NCI-H1092 (cell line): ENCODE data around the gene AGO1.
"Not testable (repeated sequence)": the region's sequence is repeated elsewhere in the genome, so short reads cannot be mapped to it uniquely, and the experiment has no call there.

Experiments used
- DNase-seq: peaks from one replicate; lab custom pipeline; 2025; lab: John Stamatoyannopoulos, UW

Gene AGO1

GRCh38 chr1:35869245-35869950, 13.6 kb upstream of the AGO1 start:
- not testable (repeated sequence) for DNase-seq

GRCh38 chr1:35870651-35871309, 12.2 kb upstream of the AGO1 start:
- no peak for DNase-seq

GRCh38 chr1:35873243-35873750, 9.7 kb upstream of the AGO1 start:
- no peak for DNase-seq

DNA sequence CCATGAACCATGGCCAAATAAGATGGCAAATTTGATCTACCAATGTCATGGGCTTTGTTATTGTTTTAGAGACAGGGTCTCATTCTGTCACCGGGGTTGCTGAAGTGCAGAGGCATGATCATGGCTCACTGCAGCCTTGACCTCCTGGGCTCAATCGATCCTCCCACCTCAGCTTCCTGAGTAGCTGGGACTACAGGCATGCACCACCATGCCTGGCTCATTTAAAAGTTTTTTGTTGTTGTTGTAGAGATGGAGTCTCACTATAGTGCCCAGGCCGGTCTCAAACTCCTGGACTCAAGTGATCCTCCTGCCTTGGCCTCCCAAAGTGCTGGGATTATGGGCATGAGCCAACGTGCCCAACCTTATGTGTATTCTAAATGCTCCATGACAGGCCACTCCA, 8.9 kb upstream of the AGO1 start:
- not testable (repeated sequence) for DNase-seq

GRCh38 chr1:35876988-35877387, 6.0 kb upstream of the AGO1 start:
- no peak for DNase-seq

DNA sequence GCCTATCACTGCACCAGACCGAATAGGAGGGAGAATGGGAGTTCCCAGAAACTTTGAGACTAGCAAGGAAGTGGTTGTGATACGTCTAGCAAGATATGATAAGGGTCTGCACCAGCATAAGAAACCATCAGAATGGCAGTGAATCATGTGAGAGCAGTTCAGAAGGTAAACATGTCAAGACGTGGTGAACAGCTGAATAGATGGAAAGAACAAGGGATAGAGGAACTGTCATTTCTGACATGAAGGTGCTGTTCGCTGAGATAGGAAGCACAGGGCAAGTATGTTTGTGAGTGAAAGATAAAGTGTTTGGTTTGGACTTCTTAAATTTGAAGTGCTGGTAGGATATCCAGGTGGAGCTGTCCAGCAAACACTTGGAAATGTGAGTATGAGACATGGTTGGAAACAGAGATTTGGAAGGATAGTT, 1.1 kb upstream of the AGO1 start:
- no peak for DNase-seq

DNA sequence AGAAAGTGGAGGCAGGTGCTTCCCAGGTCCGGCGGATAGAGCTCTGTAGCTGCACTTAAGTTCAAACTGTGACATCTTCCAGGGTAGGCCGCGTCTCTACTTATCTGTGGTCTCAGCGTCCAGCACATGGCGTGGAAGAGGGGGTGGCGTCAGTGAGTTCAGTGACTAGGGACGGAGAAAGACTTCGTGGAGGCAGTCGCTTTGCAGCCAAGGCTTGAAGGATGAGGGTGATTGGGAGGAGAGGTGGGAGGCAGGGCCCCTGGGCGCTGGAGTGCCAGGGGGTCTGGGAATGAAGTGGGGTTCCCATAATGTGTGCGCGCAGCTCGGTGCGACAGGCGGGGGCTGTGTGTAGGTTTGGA, 444 bp upstream of the AGO1 start:
- no peak for DNase-seq

DNA sequence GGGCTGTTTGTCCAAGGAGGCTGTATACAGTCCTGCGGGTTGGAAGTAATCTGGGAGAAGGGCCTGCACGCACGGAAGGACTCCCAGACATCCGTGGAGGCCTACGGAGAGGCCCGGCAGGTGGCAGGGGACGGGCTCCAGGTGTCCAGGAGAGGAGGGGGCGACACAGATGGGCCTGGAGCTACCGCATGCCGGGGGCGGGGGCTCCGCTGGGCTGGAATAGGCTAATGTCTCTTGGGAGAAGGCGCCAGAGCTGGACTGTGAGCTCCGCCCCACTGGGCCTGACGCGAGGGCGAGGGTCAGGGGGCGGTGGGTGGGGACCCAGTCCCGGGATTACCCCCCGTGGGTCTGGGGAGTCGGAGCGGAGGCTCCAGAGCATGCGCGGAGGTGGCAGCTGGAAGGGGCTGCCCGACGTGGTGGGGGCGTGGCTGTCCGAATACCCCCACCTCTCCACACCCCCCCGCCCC, 659 bp downstream of the AGO1 start:
- peak; percentile 60 for DNase-seq

DNA sequence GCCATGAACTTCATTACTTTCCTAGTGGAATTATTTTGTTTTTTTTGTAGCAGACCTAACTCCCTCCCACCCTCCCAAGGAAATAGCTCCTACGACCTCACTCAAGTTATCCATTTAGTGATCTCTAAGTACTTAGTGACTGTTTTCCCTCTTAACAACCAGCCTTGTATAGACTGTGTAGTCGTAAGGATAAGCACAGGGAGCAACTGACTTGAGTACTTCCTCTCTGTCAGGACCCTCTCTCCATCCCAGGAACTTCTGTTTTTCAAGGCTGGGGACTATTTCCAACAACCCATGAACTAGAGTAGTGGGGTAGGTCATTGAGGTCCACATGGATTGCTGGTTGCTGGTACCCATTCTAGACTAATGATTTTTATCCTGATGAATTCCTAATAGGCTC, 1.9 kb downstream of the AGO1 start:
- no peak for DNase-seq

GRCh38 chr1:35885961-35886558, 3.1 kb downstream of the AGO1 start:
- no peak for DNase-seq

DNA sequence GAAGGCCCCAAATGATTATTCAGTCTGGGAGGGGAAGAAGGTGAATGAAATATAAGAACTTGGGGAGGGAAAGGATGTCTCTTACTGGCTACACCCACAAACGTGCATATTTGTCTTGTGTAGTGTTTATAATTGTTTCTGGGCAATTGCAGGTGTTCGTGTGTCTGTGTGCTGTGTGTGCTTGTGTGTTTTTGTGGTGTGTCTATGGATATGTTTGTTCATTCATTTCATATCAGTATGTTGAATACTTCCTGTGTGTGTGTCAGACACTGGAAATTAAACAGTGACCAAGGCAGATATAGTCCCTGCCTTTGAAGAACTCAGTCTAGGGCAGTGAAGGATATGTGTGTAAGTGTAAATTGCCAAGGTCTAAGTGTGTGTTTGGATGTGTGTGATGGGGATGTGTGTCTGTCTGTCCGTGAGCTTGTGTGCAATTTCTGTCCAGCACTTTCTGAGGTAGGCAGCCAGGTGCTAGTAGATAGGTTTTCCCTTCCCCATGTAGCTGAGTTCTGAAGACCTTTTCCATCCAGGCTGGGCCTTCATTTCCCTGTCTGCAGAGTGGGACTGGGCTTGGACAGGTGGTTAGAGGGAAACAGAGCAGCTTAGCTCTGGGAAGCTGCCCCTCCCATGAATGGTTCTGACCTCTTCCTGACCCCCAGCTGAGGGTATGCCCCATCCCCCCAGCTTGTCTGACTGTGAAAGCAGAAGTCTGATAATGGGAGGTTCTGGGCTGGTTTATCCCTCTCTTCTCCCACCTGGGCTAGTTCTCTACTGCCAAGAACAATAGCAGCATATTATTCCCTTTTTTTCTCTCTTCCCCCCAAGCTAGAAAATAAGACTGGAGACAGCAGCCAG, 3.8 kb downstream of the AGO1 start:
- DNase-seq, result peak; percentile 3

- DNase-seq, result no peak
These were observed 4.5 kb downstream of the AGO1 start for GRCh38 chr1:35887508-35887907.

DNA sequence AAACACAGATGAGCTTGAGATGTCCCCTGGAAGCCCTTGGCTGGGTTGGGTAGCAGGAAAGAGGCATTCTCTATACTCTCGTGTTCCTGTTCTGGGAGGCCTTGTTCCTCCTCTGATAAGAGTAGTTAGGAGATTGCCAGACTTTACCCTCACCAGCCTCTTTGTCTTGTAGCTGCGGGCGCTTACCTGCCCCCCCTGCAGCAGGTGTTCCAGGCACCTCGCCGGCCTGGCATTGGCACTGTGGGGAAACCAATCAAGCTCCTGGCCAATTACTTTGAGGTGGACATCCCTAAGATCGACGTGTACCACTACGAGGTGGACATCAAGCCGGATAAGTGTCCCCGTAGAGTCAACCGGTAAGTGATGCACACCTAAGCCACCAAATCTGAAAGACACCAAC, 5.2 kb downstream of the AGO1 start:
- DNase-seq, result no peak

- DNase-seq, result not testable (repeated sequence)
These were observed 6.0 kb downstream of the AGO1 start for GRCh38 chr1:35888981-35889380.

DNA sequence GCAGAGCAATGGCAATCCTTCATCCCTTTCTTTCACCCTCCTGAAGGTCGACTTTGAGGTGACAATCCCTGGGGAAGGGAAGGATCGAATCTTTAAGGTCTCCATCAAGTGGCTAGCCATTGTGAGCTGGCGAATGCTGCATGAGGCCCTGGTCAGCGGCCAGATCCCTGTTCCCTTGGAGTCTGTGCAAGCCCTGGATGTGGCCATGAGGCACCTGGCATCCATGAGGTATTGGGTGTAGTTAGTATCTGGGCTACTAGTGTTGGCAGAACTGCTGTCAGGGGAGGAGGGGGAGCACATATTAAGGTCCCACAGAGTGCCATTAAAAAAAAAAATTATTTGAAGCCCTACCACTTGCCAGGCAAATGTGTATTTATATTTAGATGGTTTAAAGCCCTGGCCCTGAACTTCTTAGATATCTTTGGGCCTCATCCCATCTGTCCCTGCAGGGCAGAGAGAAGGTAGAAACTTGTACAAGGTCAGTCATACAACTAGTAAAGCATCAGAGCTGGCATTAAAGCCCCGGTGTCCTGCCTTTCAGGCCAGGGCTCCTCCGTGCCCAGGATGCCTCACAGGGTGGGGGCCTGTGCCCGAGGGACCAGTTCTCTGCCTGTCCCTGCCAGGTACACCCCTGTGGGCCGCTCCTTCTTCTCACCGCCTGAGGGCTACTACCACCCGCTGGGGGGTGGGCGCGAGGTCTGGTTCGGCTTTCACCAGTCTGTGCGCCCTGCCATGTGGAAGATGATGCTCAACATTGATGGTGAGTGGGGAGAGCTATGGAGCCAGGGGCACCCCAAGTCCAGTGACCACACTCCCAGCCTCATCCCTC, 10.3 kb downstream of the AGO1 start:
- no peak for DNase-seq

DNA sequence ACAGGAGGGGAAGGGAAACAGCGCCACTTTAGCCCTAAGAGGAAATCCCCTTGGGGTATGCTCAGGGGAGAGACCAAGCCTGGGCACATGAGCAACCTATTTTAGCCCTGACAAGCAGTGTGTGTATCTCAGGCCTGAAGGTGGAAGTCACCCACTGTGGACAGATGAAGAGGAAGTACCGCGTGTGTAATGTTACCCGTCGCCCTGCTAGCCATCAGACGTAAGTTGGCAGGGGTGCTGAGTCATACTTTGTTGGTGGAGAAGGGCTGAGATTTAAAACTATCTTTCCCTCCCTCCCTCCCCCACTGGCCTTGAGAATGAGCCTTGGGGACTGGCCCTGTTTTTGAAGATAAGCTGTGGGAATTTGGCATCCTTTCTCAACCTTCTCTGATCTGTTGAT, 11.2 kb downstream of the AGO1 start:
- DNase-seq, result no peak

DNA sequence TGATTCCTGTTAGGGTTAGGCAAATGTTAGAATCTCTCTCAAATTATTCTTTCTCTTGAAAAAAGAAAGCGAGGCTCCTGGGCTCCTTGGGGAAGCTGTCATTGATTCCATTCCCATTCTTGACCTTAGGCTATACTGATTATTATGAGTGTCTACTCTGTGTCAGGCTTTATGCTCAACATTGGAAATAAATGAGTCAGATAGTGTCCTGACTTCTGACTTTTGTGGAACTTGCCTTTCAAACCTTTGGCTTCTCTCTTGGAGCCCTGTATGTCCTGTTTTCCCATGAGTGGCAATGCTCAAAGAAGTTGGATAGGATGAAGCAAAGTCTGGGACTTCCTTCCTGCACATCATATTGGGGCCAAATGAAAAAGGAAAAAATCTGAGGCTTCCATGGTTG, 11.6 kb downstream of the AGO1 start:
- no peak for DNase-seq

DNA sequence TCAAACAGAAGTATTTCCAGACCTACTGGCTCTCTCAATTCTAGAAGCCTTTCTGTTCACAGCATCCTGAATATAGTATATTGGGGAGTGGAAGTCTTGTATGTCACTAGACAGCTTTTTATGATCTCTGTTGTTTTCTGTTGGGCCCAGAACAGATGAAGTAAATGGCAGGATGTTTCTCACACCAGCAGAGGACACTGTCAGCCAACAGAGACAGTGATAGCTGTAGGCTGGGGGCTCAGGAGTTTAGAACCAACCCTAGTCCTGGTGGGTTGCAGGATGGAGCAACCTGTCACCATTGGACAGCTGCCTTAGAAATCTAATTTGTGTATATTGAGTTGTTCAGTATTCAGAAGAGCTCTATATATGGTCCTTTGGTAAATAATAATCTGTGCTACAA, 16.9 kb downstream of the AGO1 start:
- no peak for DNase-seq

- DNase-seq, result no peak
These were observed 18.2 kb downstream of the AGO1 start for GRCh38 chr1:35901235-35901634.

DNA sequence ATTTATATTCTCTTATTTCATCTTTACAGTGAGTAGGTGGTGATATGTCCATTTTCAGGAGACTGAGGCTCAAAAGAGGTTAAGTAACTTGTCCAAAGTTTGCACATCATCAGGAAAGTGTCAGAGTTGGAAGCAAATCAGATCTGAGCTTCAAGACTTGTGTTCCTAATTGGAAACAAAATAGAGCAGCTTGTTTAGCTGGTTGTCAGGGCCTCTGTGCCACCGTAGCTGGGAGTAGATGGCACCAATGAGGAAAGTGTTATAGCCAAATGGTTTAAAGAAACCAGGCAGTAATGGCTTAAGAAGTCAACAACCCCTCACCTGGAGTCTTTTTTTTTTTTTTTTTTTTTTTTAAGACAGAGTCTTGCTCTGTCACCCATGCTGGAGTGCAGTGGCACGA, 19.7 kb downstream of the AGO1 start:
- no peak for DNase-seq

GRCh38 chr1:35914717-35915116, 31.7 kb downstream of the AGO1 start:
- DNase-seq, result no peak
